Right renal pelvis (tissue), 4 donors: ENCODE results near the gene DENND4B. TPM values are rescaled to one million over a fixed set of nuclear protein-coding genes. Genes with fewer than 3 reads are reported as not detected.
A peak's percentile ranks its signal among the peaks of the same experiment; 100 is the strongest.
"Not testable (repeated sequence)": the region's sequence is repeated elsewhere in the genome, so short reads cannot be mapped to it uniquely, and the experiment has no call there.

Experiments
- DNase-seq, 4 donors: peaks; one replicate each; pipeline ENCODE4 v3.0.0-alpha.2; 2013; ENCODE audit warnings: low read depth in 4 of 4, low spot score in 3 of 4, missing footprints in 1 of 4
- polyA plus RNA-seq, 4 donors: library from polyadenylated mRNA; unstranded; fragments of 120-200 nt; gene quantifications; one replicate each; pipeline ENCODE4 v1.2.1, GENCODE V29; 2013; ENCODE audit not compliant: insufficient read length in 4 of 4

The DENND4B gene
- polyA plus RNA-seq, 4 donors, result 27.6 to 40.0 (median 32.9) TPM

DNA sequence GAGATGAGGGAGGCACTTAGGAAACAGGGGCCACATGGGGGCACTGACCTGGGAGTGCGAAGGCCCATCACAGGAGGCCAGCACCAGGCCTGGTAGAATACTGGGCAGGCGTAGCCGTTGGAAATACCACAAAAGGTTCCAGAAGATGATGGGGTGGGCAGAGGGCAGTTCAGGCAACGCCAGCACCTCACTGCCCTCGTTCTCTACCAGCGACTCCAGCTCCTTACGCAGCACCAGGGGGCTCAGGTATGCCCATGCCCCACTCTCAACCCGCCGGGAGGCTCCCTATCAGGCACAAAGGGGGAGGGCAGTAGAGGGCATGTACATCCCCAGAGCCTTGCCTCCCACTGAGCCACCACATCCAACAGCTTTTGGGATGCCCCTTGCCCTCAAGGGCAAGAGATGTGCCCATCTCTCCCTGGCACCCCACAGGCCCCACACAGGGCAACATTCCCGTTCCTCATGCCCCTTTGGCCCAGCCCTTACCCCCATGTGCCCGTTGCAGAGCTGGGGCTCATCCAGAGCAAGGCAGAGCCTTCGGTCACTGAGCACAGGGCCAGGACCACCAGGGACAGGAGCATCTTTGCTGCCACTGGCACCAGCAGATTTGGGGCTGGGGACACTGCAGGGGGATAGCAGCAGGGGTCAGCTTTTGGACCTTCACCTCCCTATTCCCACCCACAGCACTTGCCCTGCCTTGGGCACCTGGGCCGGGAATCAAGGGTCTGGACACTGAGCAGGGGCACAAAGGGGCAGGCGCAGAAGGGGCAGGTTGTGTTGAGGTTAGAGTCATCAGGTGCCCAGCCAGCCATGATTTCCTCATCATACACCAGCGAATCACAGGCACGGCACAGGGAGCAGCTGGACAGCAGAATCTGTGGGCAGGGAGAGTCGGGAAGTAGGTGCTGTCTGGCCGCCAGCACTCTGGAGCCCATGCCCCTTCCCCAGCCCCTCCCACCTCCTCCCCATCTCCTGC lies 14.1 kb downstream of the DENND4B start:
- DNase-seq, result no peak

DNA sequence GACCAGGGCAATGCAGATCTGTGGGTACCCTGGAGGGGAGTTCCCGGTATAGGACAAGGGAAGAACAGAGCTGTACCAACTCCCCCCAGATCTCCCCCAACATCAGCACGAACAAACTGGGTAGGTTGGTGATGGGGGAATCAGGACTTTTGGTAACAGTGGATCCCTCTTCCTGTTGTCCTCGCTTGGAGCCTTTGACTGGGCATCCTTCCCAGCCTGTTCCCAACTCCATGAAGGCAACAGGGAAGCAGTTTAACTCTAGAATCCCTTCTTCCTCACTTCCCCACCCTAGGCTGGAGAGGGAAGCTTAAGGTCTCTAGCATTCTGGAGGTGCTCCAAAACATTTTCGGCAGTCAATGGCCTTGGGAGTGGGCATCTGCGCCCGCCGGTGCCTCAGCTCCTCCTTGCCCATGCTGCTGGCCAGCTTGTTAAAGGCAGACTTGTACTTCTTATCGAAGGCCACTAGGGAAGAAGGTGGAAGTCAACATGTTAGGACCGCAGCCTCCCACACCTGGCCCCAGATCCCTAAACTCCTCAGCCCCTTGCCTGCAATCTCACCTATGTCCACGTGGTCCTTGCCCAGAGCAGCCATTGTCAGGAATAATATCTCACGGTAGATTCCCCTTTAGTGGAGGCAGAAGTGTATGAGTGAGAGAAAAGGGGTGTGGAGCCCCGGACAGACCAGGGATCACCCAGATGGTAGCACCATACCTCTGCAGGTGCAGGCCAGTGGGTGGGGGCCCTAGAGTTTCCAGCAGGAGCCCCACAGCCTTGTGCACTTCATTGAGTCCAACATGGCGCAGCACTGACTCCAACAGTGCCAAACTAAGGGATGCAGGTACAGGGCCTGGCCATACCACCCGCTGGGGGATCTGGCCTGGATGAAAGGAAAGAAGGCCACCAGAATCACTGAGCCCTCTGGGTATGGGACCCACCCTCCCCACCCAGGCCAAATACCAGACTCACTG lies 16.3 kb downstream of the DENND4B start:
- DNase-seq, result no peak

DNA sequence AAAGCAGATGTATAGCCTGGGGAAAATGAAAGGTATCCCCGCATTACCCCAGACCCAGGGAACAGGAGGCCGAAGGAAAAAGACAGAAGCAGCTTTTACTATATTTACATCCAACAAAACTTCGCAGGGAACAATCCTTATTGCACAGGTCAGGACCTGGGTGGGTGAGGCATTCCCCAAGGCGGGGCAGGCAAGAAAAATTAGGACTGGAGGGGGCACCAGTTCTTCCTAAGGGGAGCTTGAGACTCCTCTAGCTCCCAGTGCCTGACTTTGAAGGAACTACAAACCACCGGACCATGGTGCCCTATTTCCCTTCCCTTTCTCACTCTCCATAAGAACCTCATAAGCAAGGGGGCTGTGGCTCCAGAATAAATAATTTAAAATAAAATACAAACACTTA lies 17.1 kb downstream of the DENND4B start:
- no peak for DNase-seq

DNA sequence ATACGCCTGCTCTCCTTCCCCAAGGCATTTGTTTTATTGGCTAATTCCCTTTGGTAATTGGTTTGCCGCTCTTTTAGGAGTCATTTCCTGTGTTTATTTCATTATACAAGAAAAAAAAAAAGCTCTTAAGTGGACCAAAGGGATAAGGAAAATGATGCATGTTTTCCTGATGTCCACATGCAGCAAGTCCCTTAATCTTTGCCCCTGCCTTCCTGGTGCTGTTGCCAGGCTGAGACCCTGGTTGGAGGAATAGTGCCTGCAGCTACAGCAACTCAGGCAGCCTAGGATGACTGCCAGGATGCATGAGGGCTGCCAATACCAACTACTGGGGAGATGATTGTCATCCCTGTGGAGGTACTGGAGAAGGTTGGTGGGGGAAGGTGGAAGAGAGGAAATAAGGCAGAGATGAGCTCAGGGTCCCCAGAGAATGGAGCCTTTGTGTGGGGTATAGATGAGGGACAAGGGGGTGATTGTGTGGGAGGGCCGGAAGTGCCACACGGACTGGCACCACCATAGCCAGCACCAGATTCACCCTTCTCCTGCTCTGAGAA lies 17.7 kb downstream of the DENND4B start:
- no peak for DNase-seq

- DNase-seq, result no peak
Observed at GRCh38 chr1:153928245-153928644, 18.3 kb downstream of the DENND4B start.

GRCh38 chr1:153926405-153926804 lies 20.1 kb downstream of the DENND4B start:
- DNase-seq, result no peak

DNA sequence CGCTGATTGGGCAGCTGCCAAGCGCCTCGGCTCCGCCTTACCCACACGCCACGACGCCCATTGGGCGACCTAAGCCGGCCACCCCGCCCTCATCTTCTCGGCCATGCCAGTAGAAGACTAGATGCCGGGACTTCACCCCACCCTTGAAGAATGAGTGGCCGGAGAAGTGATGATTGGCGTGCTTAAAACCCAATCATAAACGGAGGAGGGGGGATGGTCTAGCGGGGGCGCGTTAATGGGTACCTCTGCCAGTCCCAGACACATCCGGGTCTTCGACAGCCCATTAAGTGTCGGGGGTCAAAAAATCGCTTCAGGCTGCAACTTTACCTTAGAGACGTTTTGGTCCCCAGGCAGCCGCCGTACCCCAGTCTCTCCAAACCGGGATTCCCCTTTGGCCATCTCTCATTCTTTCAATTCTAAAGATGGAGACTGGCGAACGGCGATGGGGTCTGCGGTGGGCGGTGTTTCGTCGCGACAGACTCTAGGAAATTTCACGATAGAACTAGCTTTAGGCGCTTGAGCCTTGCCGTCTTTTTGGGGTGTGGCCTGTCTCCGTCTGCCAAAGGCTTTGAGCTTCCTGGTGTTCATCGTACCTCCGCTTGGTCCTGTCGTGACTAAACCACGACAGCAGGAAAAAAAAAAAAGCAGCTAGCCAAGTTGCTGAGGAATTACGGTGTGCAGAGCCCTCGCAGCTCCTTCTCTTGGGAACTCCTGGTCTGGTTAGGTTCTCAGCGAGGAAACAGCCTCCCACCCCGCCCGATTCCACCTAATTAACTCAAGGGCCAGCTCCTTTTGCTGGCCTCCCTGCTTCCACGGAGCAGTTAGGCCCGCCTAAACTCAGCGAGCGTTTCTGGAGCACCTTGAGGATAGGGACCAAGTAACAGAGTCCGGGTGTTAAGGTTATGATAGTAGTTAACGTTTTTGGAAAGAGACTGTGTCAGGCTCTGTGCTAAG lies 23.3 kb downstream of the DENND4B start, which contains the start of gene GATAD2B:
GATAD2B (minus strand) TSS at position 1 of the 954 bp plus-strand sequence. CDS start 94,625 bp downstream, outside the sequence.
- peak; percentile 97 to 100 (median 100) for DNase-seq

GRCh38 chr1:153922076-153922971 lies 24.2 kb downstream of the DENND4B start:
- peak in 1 of 4 donors; percentile 39 for DNase-seq

GRCh38 chr1:153921803-153922075 lies 24.8 kb downstream of the DENND4B start:
- DNase-seq, result peak in 1 of 4 donors; percentile 8

DNA sequence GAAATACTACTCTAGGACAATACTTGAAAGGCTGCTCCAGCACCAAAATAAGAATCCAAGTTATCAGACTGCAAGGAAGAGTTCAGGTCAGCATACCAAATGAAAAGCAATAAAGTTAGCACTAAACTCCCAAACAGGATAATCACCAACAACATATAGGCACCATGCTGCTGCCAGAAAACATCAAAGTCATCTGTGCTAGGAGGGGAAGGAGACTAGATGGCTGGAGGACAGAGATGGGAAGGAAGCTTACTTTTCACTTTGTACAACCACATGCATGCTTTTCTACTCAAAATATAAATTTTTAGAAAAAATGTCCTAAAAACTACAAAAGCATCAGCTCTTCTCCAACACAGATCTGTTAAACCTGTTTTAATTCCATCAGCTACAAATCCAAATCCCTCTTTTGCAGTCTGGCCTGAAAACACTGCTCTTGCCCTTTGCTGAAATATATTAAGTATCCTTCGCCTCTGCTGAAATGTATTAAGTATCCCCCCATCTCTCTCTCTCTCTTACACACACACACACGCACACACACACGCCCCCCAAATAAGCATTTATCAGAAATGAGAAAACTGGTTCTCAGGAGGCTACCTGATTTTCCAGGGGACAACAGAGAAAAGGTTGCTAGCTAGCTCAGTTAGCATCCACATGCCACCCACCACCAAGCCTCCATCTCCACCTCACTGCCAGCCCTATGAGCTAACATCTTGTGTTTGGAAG lies 25.3 kb downstream of the DENND4B start:
- no peak for DNase-seq

DNA sequence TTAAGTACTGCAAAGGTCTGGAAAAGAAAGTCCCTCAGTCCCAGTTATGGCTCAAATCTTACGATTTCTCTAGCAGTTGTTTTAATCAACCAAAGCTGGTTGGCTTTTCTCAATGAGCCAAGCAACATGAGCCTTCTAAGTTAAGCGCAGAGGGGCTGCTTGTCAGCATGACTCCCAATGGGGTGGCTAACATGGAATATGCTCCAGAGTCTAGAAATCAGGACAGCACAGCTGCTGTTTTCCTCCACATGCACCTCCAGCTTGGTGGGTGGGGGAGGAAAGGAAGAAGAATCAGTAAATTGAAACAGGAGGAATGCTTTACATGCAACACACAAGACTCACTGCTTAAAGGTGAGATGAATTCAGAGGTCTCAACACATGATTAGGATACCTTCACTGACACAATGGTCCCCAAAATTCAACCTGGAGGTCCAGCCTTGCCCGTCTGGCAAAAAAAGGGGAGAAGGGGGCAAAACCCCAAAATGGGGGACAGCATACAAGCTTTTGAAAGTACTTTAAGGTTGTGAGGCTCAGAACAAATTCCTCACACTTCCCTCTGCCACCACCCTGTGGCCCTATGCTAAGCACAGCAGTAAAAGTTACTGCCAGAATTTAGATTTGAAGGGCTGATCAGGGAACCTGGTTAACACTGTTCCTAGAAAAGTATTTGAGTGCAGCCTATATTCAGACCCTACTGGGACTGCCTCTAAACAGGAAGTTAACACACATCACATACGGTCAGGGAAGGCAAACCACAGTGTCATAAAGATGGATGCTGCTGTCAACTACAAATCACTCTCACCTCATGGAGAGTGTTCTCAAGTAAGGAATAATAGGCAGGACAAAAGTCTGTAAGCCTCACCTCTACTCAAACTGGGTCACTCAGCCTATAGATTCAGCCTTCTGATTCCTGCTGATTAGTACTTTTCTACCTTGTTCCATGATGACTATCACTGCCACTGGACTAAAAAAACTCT lies 26.4 kb downstream of the DENND4B start:
- DNase-seq, result no peak

- no peak for DNase-seq
Observed at GRCh38 chr1:153916297-153916696, 30.2 kb downstream of the DENND4B start.

DNA sequence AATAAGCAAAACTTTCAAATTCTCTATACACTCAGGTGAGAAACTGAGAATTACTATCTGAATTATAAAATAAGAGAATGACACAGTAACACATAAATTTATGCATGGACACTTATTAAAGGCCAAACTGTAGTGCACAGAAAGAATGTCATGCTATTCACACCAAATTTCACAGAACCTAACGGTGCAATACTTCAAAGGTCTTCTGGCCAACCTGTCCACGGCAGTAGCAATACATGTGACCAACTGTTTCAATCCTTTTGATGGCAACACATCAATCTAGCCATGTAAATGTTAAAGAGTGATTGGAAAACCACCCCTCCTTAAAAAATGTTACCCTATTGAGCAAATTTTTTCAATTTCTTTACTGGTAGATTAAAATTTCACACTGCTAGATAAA lies 34.2 kb downstream of the DENND4B start:
- DNase-seq, result no peak

GRCh38 chr1:153910560-153910959 lies 36.0 kb downstream of the DENND4B start:
- not testable (repeated sequence) for DNase-seq

GRCh38 chr1:153908071-153908470 lies 38.4 kb downstream of the DENND4B start:
- no peak for DNase-seq

- no peak for DNase-seq
Observed at GRCh38 chr1:153907134-153907533, 39.4 kb downstream of the DENND4B start.

DNA sequence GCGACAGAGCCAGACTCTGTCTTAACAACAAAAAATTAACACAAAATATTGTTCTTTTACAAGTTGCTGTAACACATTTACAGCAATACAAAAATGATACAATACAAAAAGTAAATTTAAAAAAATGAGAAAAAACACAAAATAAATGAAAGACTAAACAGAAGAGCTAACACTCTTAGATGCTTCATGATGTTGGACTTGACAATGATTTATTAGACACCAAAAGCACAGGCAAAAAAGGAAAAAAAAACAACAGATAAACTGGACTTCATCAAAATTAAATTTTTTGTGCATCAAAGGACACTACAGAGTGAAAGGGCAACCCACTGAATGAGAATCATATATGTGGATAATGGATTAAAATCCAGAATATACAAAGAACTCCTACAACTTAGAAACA lies 40.1 kb downstream of the DENND4B start:
- DNase-seq, result no peak
